Gastrocnemius medialis (tissue), 4 donors: ENCODE measurements around the gene ZBP1. TPM values are rescaled to one million over a fixed set of nuclear protein-coding genes. Genes with fewer than 3 reads are reported as not detected.

ENCODE experiments used
- ATAC-seq, 2 donors: fragments of 150-250 bp; one replicate each; pipeline ENCODE4 v1.9.1; 2016
- DNase-seq, 2 donors: peaks; one replicate each; pipeline ENCODE4 v3.0.0-alpha.2; 2019
- H3K27ac ChIP-seq, 4 donors: fragments of 200-600 bp; sonication (generic); 1 replicate in 1 of 4; 2 replicates in 3 of 4; pipeline ENCODE4 v1.5.1; 2016 to 2018; ENCODE audit warnings: mild to moderate bottlenecking in 2 of 4, moderate library complexity in 1 of 4
- H3K27me3 ChIP-seq, 3 donors: fragments of 200-600 bp; sonication (generic) in 2 of 3; 1 replicate in 1 of 3; 2 replicates in 2 of 3; pipeline versions ENCODE4 v1.5.1 to v1.6.0; 2016 to 2019; ENCODE audit warnings: mild to moderate bottlenecking in 1 of 3, moderate library complexity in 1 of 3
- H3K36me3 ChIP-seq, 2 donors: fragments of 200-600 bp; sonication (generic) in 1 of 2; one replicate each; pipeline ENCODE4 v1.5.1; 2017 to 2018
- H3K4me1 ChIP-seq, 2 donors: fragments of 200-600 bp; sonication (generic) in 1 of 2; one replicate each; pipeline ENCODE4 v1.5.1; 2016 to 2017; ENCODE audit warnings: mild to moderate bottlenecking in 2 of 2
- H3K4me3 ChIP-seq, 4 donors: fragments of 200-600 bp; sonication (generic) in 3 of 4; 1 replicate in 1 of 4; 2 replicates in 3 of 4; pipeline ENCODE4 v1.5.1; 2016 to 2019; ENCODE audit warnings: mild to moderate bottlenecking in 2 of 4
- H3K9me3 ChIP-seq, 3 donors: fragments of 200-600 bp; sonication (generic) in 2 of 3; 1 replicate in 1 of 3; 2 replicates in 2 of 3; pipeline ENCODE4 v1.5.1; 2016 to 2019
- CTCF ChIP-seq, 5 experiments: fragments of 450-650 bp in 3 of 5; fragments of 200-600 bp in 2 of 5; sonication (generic) in 2 of 5; IDR thresholded peaks in 4 of 5; conservative IDR thresholded peaks in 1 of 5; 1 replicate in 4 of 5; 2 replicates in 1 of 5; pipeline ENCODE4 v1.5.1; 2016 to 2019; ENCODE audit warnings: antibody characterized with exemption in 5 of 5, mild to moderate bottlenecking in 3 of 5, moderate library complexity in 3 of 5
- POLR2A ChIP-seq, 2 donors: fragments of 450-650 bp; IDR thresholded peaks; one replicate each; pipeline ENCODE4 v1.6.1; 2017; ENCODE audit warnings: antibody characterized with exemption in 2 of 2, mild to moderate bottlenecking in 2 of 2, moderate library complexity in 2 of 2
- in situ Hi-C, 4 donors: fragments of 200-750 bp; cut with MboI; loops; one replicate each; pipeline versions ENCODE4 v1.15.0 to v1.8.0; 2017; ENCODE audit warnings: low sequenced_read_pairs in 4 of 4
- intact Hi-C: fragments of 100-400 bp; cut with DNase I; formaldehyde crosslinking; loops from one replicate; pipeline ENCODE4 v1.15.1; 2023; ENCODE audit warnings: low total_unique reads
- total RNA-seq, 4 donors: library from RNA; depleted of rRNA; stranded (reverse); fragments of >200 nt; gene quantifications; one replicate each; pipeline versions ENCODE4 v1.1.0 to v1.2.3, GENCODE V29; 2016

ZBP1 gene
- total RNA-seq, 4 donors from 2014 or later: not detected

GRCh38 chr20:57563522-57563921 lies 56.7 kb downstream of the ZBP1 start:
- DNase-seq (no peak), ATAC-seq (no peak)
- no peaks in the 10 kb centered on the region for H3K36me3 ChIP-seq
- H3K27me3 ChIP-seq: peaks cover 5 to 8% (median 7%) of the 10 kb centered on the region in 3 donors
- H3K4me3 ChIP-seq: no peak overlapping the region
- no peak overlapping the region for H3K27ac ChIP-seq
- no peaks in the 10 kb centered on the region for H3K4me1 ChIP-seq
- H3K9me3 ChIP-seq: no peaks in the 10 kb centered on the region
- intact Hi-C loops (no loop called here), in situ Hi-C loops (no loop called here)
- TF ChIP-seq CTCF (IDR thresholded peaks at IDR 0.05 in 4 of 5, conservative IDR thresholded peaks at IDR 0.05 in 1 of 5): no peak
- no peak for TF ChIP-seq POLR2A (IDR thresholded peaks at IDR 0.05)

- Histone ChIP-seq H3K36me3 (no peaks in the 10 kb centered on the region), H3K27ac (no peak overlapping the region), H3K4me1 (no peaks in the 10 kb centered on the region), H3K9me3 (no peaks in the 10 kb centered on the region), H3K27me3 (peaks cover 2 to 8% (median 5%) of the 10 kb centered on the region in 3 donors), H3K4me3 (no peak overlapping the region)
- in situ Hi-C loops (no loop called here), intact Hi-C loops (no loop called here)
- DNase-seq: no peak
- ATAC-seq: no peak
- TF ChIP-seq CTCF (IDR thresholded peaks at IDR 0.05 in 4 of 5, conservative IDR thresholded peaks at IDR 0.05 in 1 of 5) (no peak), POLR2A (IDR thresholded peaks at IDR 0.05) (no peak)
Measured at GRCh38 chr20:57562541-57563465, 57.4 kb downstream of the ZBP1 start.

GRCh38 chr20:57561356-57562279 lies 58.6 kb downstream of the ZBP1 start:
- H3K27me3 ChIP-seq: peaks cover 0 to 8% (median 2%) of the 10 kb centered on the region in 3 donors
- H3K4me1 ChIP-seq: no peaks in the 10 kb centered on the region
- in situ Hi-C loops (no loop called here), intact Hi-C loops (no loop called here)
- no peak for DNase-seq
- TF ChIP-seq POLR2A (IDR thresholded peaks at IDR 0.05) (no peak), CTCF (IDR thresholded peaks at IDR 0.05 in 4 of 5, conservative IDR thresholded peaks at IDR 0.05 in 1 of 5) (no peak)
- H3K36me3 ChIP-seq: no peaks in the 10 kb centered on the region
- H3K27ac ChIP-seq: no peak overlapping the region
- no peak for ATAC-seq
- H3K9me3 ChIP-seq: no peaks in the 10 kb centered on the region
- no peak overlapping the region for H3K4me3 ChIP-seq

- in situ Hi-C loops: no loop called here
- H3K27me3 ChIP-seq: peaks cover 0 to 8% (median 3%) of the 10 kb centered on the region in 3 donors
- ATAC-seq: no peak
Measured at GRCh38 chr20:57560554-57561355, 59.5 kb downstream of the ZBP1 start, which contains the start of gene PCK1. PCK1 (plus strand) TSS chr20:57561110; CDS start chr20:57561412, 302 bp downstream.

More at GRCh38 chr20:57560554-57561355, 59.5 kb downstream of the ZBP1 start, which contains the start of gene PCK1:
- no peak for TF ChIP-seq CTCF (IDR thresholded peaks at IDR 0.05 in 4 of 5, conservative IDR thresholded peaks at IDR 0.05 in 1 of 5)
- TF ChIP-seq POLR2A (IDR thresholded peaks at IDR 0.05): no peak
- Histone ChIP-seq H3K9me3 (no peaks in the 10 kb centered on the region), H3K36me3 (no peaks in the 10 kb centered on the region), H3K4me3 (no peak within 1 kb of the TSS), H3K27ac (no peak within 1 kb of the TSS), H3K4me1 (no peaks in the 10 kb centered on the region)
- no peak for DNase-seq
- intact Hi-C loops: no loop called here
